Nephron (organoid): ENCODE data around the gene NDUFS8.
A peak's percentile ranks its signal among the peaks of the same experiment; 100 is the strongest.

Experiments
- H3K27ac Mint-ChIP-seq, 3 experiments: 2 replicates each; pipeline ENCODE4 v1.8.0; 2020; ENCODE audit warnings: mixed read lengths in 3 of 3, mild to moderate bottlenecking in 2 of 3, moderate library complexity in 1 of 3
- H3K27me3 Mint-ChIP-seq: 2 replicates; pipeline ENCODE4 v1.8.0; 2021; ENCODE audit warnings: low read depth, mild to moderate bottlenecking, moderate library complexity, mixed read lengths
- H3K36me3 Mint-ChIP-seq: 2 replicates; pipeline ENCODE4 v1.8.0; 2020; ENCODE audit warnings: low read depth, mixed read lengths
- H3K4me1 Mint-ChIP-seq: 2 replicates; pipeline ENCODE4 v1.8.0; 2020; ENCODE audit warnings: mixed read lengths
- H3K4me3 Mint-ChIP-seq, 3 experiments: 2 replicates each; pipeline ENCODE4 v1.8.0; 2020; ENCODE audit warnings: mild to moderate bottlenecking in 3 of 3, mixed read lengths in 3 of 3, moderate library complexity in 2 of 3
- H3K9me3 Mint-ChIP-seq: 2 replicates; pipeline ENCODE4 v1.8.0; 2020; ENCODE audit warnings: mixed read lengths
- TF ChIP-seq, protein P1 (sequence below), 3 experiments: fragments of 200-600 bp; sonication (generic); IDR thresholded peaks; one replicate each; pipeline ENCODE4 v1.5.0; 2021; ENCODE audit warnings: antibody characterized with exemption in 3 of 3; ENCODE audit not compliant: unreplicated experiment in 3 of 3

NDUFS8 gene

DNA sequence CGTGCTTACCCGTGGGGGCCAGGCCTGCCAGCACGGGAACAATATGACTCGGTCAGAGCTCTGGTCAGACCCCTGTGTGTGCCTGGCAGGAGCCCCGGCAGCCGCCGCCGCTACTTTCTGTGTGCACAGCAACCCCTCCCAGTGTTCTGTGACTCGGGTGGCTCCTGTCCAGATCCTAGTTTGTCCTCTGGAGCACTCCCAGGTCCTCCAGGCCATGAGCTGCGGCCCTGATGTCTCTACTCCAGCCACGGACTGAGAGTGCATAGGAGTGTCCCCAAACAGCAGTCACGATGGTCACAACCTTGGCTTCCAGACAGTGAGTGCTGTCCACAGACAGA, 3.2 kb downstream of the NDUFS8 start:
- TF ChIP-seq, protein P1, sequence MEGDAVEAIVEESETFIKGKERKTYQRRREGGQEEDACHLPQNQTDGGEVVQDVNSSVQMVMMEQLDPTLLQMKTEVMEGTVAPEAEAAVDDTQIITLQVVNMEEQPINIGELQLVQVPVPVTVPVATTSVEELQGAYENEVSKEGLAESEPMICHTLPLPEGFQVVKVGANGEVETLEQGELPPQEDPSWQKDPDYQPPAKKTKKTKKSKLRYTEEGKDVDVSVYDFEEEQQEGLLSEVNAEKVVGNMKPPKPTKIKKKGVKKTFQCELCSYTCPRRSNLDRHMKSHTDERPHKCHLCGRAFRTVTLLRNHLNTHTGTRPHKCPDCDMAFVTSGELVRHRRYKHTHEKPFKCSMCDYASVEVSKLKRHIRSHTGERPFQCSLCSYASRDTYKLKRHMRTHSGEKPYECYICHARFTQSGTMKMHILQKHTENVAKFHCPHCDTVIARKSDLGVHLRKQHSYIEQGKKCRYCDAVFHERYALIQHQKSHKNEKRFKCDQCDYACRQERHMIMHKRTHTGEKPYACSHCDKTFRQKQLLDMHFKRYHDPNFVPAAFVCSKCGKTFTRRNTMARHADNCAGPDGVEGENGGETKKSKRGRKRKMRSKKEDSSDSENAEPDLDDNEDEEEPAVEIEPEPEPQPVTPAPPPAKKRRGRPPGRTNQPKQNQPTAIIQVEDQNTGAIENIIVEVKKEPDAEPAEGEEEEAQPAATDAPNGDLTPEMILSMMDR (IDR thresholded peaks at IDR 0.05; ENCODE audit: unreplicated experiment in 3 of 3): no peak
- no peaks in the 10 kb centered on the region for H3K27me3 Mint-ChIP-seq
- H3K4me3 Mint-ChIP-seq: peak overlapping the region; percentile 40 to 79 (median 51)
- no peaks in the 10 kb centered on the region for H3K9me3 Mint-ChIP-seq
- H3K4me1 Mint-ChIP-seq: peaks cover 21% of the 10 kb centered on the region
- H3K36me3 Mint-ChIP-seq: peaks cover 5% of the 10 kb centered on the region
- no peak overlapping the region for H3K27ac Mint-ChIP-seq

DNA sequence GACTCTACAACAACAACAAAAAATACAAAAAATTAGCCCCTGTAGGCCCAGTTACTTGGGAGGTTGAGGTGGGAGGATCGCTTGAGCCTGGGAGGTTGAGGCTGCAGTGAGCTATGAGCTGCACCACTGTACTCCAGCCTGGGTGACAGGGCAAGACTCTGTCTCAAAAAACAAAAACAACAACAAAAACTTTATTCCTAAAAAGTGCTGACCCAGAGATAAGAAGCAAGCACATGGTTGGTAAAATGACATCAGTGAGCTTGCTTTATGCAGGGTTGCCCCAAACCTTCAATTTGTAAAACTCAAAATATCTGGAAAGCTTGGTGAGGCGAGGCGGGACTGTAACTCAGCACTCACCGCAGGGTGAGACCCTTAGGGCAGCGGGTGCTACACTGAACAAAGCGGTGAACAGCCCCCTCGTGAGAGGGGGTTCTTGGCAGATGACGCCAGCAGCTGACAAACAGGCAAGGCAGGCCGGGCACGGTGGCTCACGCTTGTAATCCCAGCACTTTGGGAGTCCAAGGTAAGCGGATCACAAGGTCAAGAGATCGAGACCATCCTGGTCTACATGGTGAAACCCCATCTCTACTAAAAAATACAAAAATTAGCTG, 4.9 kb downstream of the NDUFS8 start:
- Mint-ChIP-seq H3K27me3 (no peaks in the 10 kb centered on the region), H3K27ac (no peak overlapping the region), H3K36me3 (peaks cover 5% of the 10 kb centered on the region), H3K9me3 (no peaks in the 10 kb centered on the region), H3K4me1 (peaks cover 15% of the 10 kb centered on the region), H3K4me3 (no peak overlapping the region)
- TF ChIP-seq, protein P1 (IDR thresholded peaks at IDR 0.05; ENCODE audit: unreplicated experiment in 3 of 3): no peak

DNA sequence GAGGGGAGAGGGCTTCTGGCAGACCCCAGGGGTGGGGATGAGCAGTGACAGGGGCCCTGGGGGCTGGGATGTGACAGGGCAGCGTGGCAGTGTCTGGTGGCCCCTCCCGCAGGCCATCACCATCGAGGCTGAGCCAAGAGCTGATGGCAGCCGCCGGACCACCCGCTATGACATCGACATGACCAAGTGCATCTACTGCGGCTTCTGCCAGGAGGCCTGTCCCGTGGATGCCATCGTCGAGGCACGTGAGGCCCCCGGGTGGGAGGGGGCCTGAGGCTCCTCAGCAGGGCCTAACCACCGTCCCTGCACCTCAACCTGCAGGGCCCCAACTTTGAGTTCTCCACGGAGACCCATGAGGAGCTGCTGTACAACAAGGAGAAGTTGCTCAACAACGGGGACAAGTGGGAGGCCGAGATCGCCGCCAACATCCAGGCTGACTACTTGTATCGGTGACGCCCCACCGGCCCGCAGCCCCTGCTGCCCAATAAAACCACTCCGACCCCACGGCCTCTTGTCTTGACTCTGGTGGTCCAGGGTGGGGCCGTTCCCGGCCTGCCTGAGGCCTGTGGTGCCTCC, 5.7 kb downstream of the NDUFS8 start:
- Mint-ChIP-seq H3K4me1 (peaks cover 13% of the 10 kb centered on the region), H3K4me3 (no peak overlapping the region), H3K9me3 (no peaks in the 10 kb centered on the region), H3K27ac (no peak overlapping the region), H3K27me3 (no peaks in the 10 kb centered on the region), H3K36me3 (peaks cover 5% of the 10 kb centered on the region)
- TF ChIP-seq, protein P1 (IDR thresholded peaks at IDR 0.05; ENCODE audit: unreplicated experiment in 3 of 3): no peak

DNA sequence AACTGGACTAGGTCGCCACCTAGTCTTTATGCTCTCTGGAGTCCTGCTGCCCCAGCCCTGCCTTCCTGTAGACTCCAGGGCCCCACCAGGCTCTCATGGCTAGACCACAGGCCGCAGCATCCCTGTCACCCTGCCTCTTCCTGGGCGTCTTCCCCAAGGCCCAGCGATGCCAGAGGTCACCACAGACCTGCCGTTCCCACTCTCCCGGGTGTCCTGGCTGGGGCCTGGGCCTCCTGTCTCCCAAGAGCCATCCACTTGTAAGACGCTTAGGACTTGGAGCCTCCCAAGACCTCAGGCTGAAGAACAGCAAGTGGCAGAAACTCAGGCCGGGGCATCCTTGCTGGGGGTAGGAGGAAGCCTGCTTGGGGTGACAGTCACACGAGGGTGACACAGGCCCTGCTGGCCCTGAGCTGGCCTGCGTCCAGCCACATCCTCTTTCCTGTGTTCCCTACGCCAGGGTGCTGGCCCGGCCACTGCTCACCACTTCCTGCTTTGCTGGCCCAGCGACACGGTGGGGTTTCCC, 6.3 kb downstream of the NDUFS8 start:
- Mint-ChIP-seq H3K27ac (no peak overlapping the region), H3K9me3 (no peaks in the 10 kb centered on the region), H3K27me3 (no peaks in the 10 kb centered on the region), H3K4me1 (peaks cover 12% of the 10 kb centered on the region), H3K4me3 (no peak overlapping the region), H3K36me3 (peaks cover 5% of the 10 kb centered on the region)
- TF ChIP-seq, protein P1 (IDR thresholded peaks at IDR 0.05; ENCODE audit: unreplicated experiment in 3 of 3): no peak

DNA sequence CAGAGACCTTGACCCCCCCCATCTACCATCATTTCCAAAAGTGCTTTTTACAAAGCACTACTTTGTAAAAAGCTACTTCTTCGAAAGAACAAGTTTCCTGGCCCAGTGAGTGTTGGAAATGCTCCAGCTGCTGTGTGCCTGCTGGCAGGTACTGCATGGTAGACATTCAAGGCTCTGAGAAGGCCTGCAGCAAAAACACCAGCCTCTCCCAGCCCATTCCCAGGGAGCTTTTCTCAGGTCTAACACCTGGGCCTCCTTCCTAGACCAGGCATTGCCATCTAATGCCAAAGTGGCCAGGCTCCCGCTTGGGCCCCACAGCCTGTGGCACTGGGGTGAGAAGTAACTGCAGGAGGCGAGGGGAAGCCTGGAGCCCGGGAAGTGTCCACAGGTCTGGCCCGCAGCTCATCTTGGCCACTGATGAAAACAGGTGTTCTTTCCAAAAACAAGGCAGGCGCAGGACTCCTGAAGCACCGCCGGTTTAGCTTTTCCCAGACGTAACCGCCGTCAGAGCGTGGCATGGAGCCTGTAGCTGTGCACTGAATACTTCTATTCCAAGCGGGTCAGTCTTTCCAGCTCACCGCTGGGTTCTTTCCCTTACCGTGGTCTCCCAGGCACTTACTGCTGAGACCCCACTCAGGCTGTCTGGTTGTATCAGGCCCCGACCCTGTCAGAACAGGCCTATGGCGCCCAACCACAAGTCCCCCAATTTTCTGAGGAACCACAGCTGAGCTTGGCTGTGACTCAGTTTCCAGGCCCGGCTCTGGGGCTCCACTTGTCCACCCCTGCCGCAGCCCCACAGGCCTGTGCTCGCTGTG, 7.1 kb downstream of the NDUFS8 start:
- Mint-ChIP-seq H3K27ac (no peak overlapping the region), H3K4me1 (peaks cover 12% of the 10 kb centered on the region), H3K36me3 (peaks cover 5% of the 10 kb centered on the region), H3K4me3 (peak overlapping the region in 1 of 3 experiments; percentile 12), H3K9me3 (no peaks in the 10 kb centered on the region), H3K27me3 (no peaks in the 10 kb centered on the region)
- TF ChIP-seq, protein P1 (IDR thresholded peaks at IDR 0.05; ENCODE audit: unreplicated experiment in 3 of 3): no peak
